ENCODE results near the gene UPK3A.
"Not testable (repeated sequence)": the region's sequence is repeated elsewhere in the genome, so short reads cannot be mapped to it uniquely, and the experiment has no call there.

Gene UPK3A

GRCh38 chr22:45281010-45281409, 3.7 kb upstream of the UPK3A start:
- no peak for DNase-seq (ENCODE audit: low read depth in 2 of 2)

GRCh38 chr22:45285263-45286058, 712 bp downstream of the UPK3A start:
- no peak for DNase-seq (ENCODE audit: low read depth in 2 of 2)

GRCh38 chr22:45286854-45287551, 2.3 kb downstream of the UPK3A start:
- DNase-seq (ENCODE audit: low read depth in 2 of 2): no peak

GRCh38 chr22:45290410-45290936, 5.7 kb downstream of the UPK3A start:
- no peak for DNase-seq (ENCODE audit: low read depth in 2 of 2)

GRCh38 chr22:45291061-45291930, 6.5 kb downstream of the UPK3A start:
- DNase-seq (ENCODE audit: low read depth in 2 of 2): no peak

- DNase-seq (ENCODE audit: low read depth in 2 of 2): no peak
These were observed 7.2 kb downstream of the UPK3A start for GRCh38 chr22:45291931-45292290.

- DNase-seq (ENCODE audit: low read depth in 2 of 2): no peak
These were observed 8.1 kb downstream of the UPK3A start for GRCh38 chr22:45292731-45293442.

- DNase-seq (ENCODE audit: low read depth in 2 of 2): no peak
These were observed 9.3 kb downstream of the UPK3A start for GRCh38 chr22:45294030-45294429.

- DNase-seq (ENCODE audit: low read depth in 2 of 2): not testable (repeated sequence)
These were observed 10.3 kb downstream of the UPK3A start for GRCh38 chr22:45295004-45295403.

GRCh38 chr22:45295492-45295891, 10.7 kb downstream of the UPK3A start:
- DNase-seq (ENCODE audit: low read depth in 2 of 2): no peak

GRCh38 chr22:45296628-45297297, 12.0 kb downstream of the UPK3A start:
- no peak for DNase-seq (ENCODE audit: low read depth in 2 of 2)

- no peak for DNase-seq (ENCODE audit: low read depth in 2 of 2)
These were observed 14.3 kb downstream of the UPK3A start for GRCh38 chr22:45298934-45299505.

GRCh38 chr22:45302751-45303150, 18.0 kb downstream of the UPK3A start:
- no peak for DNase-seq (ENCODE audit: low read depth in 2 of 2)

GRCh38 chr22:45303181-45303580, 18.4 kb downstream of the UPK3A start:
- DNase-seq (ENCODE audit: low read depth in 2 of 2): no peak

GRCh38 chr22:45304971-45305370, 20.2 kb downstream of the UPK3A start:
- DNase-seq (ENCODE audit: low read depth in 2 of 2): no peak

- no peak for DNase-seq (ENCODE audit: low read depth in 2 of 2)
These were observed 20.8 kb downstream of the UPK3A start for GRCh38 chr22:45305456-45306075.

- no peak for DNase-seq (ENCODE audit: low read depth in 2 of 2)
These were observed 21.4 kb downstream of the UPK3A start for GRCh38 chr22:45306139-45306538.

- no peak for DNase-seq (ENCODE audit: low read depth in 2 of 2)
These were observed 23.7 kb downstream of the UPK3A start for GRCh38 chr22:45308391-45308956.

- no peak for DNase-seq (ENCODE audit: low read depth in 2 of 2)
These were observed 24.2 kb downstream of the UPK3A start for GRCh38 chr22:45308957-45309421.
